Prostate gland (tissue), 2 donors: ENCODE results near the gene SYVN1.

ENCODE experiments used
- CTCF ChIP-seq, 4 experiments: fragments of 200-600 bp in 2 of 4; fragments of 450-650 bp in 2 of 4; sonication (generic) in 2 of 4; IDR thresholded peaks; 1 replicate in 3 of 4; 2 replicates in 1 of 4; pipeline ENCODE4 v1.5.1; 2016 to 2019; ENCODE audit warnings: antibody characterized with exemption in 4 of 4, mild to moderate bottlenecking in 2 of 4, moderate library complexity in 2 of 4
- POLR2A ChIP-seq: fragments of 450-650 bp; IDR thresholded peaks from one replicate; pipeline ENCODE4 v1.6.1; 2016; ENCODE audit warnings: antibody characterized with exemption, mild to moderate bottlenecking
- POLR2AphosphoS5 ChIP-seq: sonication (generic); formaldehyde crosslinking; IDR thresholded peaks from one replicate; pipeline ENCODE4 v1.6.1; 2017; ENCODE audit warnings: antibody characterized with exemption

GRCh38 chr11:65107751-65108468 is 26.4 kb downstream of the SYVN1 start:
- TF ChIP-seq CTCF (IDR thresholded peaks at IDR 0.05) (no peak), POLR2A (no peak), POLR2AphosphoS5 (no peak)
